OCI-LY7 (cell line): ENCODE results near the gene RNF224. TPM values are rescaled to one million over a fixed set of nuclear protein-coding genes. Genes with fewer than 3 reads are reported as not detected.

Experiments
- BruUV-seq: library from RNA; stranded (reverse); fragments of 400-500 nt; replicated peaks from 2 replicates; lab custom pipeline; 2021; lab: Mats Ljungman, UMichigan
- CTCF ChIA-PET: fragments of 300-600 bp; sonication (Branson Sonifier 250); formaldehyde crosslinking; loops from one replicate; lab custom pipeline; 2022; ENCODE audit warnings: antibody characterized with exemption; ENCODE audit not compliant: unreplicated experiment; lab: Charles Lee
- POLR2A ChIA-PET: fragments of 300-600 bp; sonication (Branson Sonifier 250); formaldehyde crosslinking; loops from one replicate; lab custom pipeline; 2022; ENCODE audit warnings: antibody characterized with exemption; lab: Charles Lee
- DNase-seq: peaks from one replicate; pipeline ENCODE4 v3.0.0-alpha.2; 2015; ENCODE audit warnings: low spot score
- H2AFZ ChIP-seq: fragments of 200-600 bp; sonication (generic), shearing (Covaris generic); 2 replicates; pipeline ENCODE4 v1.6.1; 2014; ENCODE audit warnings: mild to moderate bottlenecking, antibody characterized with exemption, low read length, moderate library complexity
- H3K27ac ChIP-seq: fragments of 200-600 bp; sonication (generic); 2 replicates; pipeline ENCODE4 v1.5.1; 2014; ENCODE audit warnings: mixed run types, low read depth, mild to moderate bottlenecking, moderate library complexity, low read length, inconsistent platforms; ENCODE audit not compliant: poor library complexity, severe bottlenecking
- H3K36me3 ChIP-seq: fragments of 200-600 bp; sonication (generic); 2 replicates; pipeline ENCODE4 v1.6.1; 2014; ENCODE audit warnings: mild to moderate bottlenecking, antibody characterized with exemption, low read length, moderate library complexity, mixed read lengths; ENCODE audit not compliant: insufficient read depth
- H3K4me1 ChIP-seq: fragments of 200-600 bp; sonication (generic); 2 replicates; pipeline ENCODE4 v1.5.1; 2014; ENCODE audit warnings: mild to moderate bottlenecking, low read length; ENCODE audit not compliant: insufficient read depth, poor library complexity, severe bottlenecking
- H3K4me2 ChIP-seq: fragments of 200-600 bp; sonication (generic); 2 replicates; pipeline ENCODE4 v1.6.1; 2014; ENCODE audit warnings: mild to moderate bottlenecking, low read length
- H3K4me3 ChIP-seq: fragments of 200-600 bp; sonication (generic); 2 replicates; pipeline ENCODE4 v1.5.1; 2014; ENCODE audit warnings: mild to moderate bottlenecking, low read depth, low read length; ENCODE audit not compliant: poor library complexity, severe bottlenecking
- H3K79me2 ChIP-seq: fragments of 200-600 bp; sonication (generic); 2 replicates; pipeline ENCODE4 v1.6.1; 2016; ENCODE audit warnings: low read depth, mild to moderate bottlenecking, low read length, moderate library complexity, mixed read lengths; ENCODE audit not compliant: insufficient read depth
- H3K9me2 ChIP-seq: fragments of 200-600 bp; sonication (generic); 2 replicates; pipeline ENCODE4 v1.6.1; 2016; ENCODE audit warnings: mild to moderate bottlenecking, low read length, mixed read lengths; ENCODE audit not compliant: insufficient read depth
- H3K9me3 ChIP-seq: fragments of 200-600 bp; sonication (generic); 2 replicates; pipeline ENCODE4 v1.6.1; 2014; ENCODE audit warnings: mild to moderate bottlenecking, mixed run types, low read length, mixed read lengths
- H4K20me1 ChIP-seq: fragments of 200-600 bp; sonication (generic); 2 replicates; pipeline ENCODE4 v1.6.1; 2014; ENCODE audit warnings: mild to moderate bottlenecking, antibody characterized with exemption, low read length, moderate library complexity, mixed read lengths; ENCODE audit not compliant: insufficient read depth
- CTCF ChIP-seq: fragments of 200-600 bp; sonication (generic); conservative IDR thresholded peaks from 2 replicates; pipeline ENCODE4 v1.5.1; 2014; ENCODE audit warnings: mild to moderate bottlenecking, antibody characterized with exemption, low read length, moderate library complexity, mixed read lengths
- EZH2phosphoT487 ChIP-seq: fragments of 200-600 bp; sonication (generic); IDR thresholded peaks from 2 replicates; pipeline ENCODE4 v1.6.1; 2018; ENCODE audit warnings: low read depth, borderline replicate concordance, mild to moderate bottlenecking, mixed run types, antibody characterized with exemption, low read length, moderate library complexity, mixed read lengths
- intact Hi-C: fragments of 100-400 bp; cut with micrococcal nuclease; formaldehyde crosslinking; loops from one replicate; pipeline ENCODE4 v1.10.0; 2022; ENCODE audit not compliant: unreplicated experiment
- total RNA-seq, 2 experiments: library from RNA; depleted of rRNA in 1 of 2; stranded (reverse); fragments of >200 nt in 1 of 2; shearing (Covaris generic) in 1 of 2; gene quantifications; 2 replicates each; pipeline ENCODE4 v1.2.3, GENCODE V29; 2014 to 2022

RNF224 gene
- total RNA-seq, 2 experiments from 2014 or later = 0.13 to 0.30 TPM

- Histone ChIP-seq H4K20me1 (no peaks in the 10 kb centered on the region), H3K4me3 (no peak within 1 kb of the TSS), H2AFZ (no peak within 1 kb of the TSS), H3K36me3 (no peaks in the 10 kb centered on the region), H3K9me2 (no peaks in the 10 kb centered on the region), H3K79me2 (no peaks in the 10 kb centered on the region), H3K4me1 (peaks cover 18% of the 10 kb centered on the region), H3K27ac (no peak within 1 kb of the TSS), H3K9me3 (no peaks in the 10 kb centered on the region), H3K4me2 (no peak within 1 kb of the TSS)
- BruUV-seq = no TSS peak
- no peak for DNase-seq
- ChIA-PET CTCF (interaction anchor here (0.5 kb wide), 1 partner anchor 163 kb away, joined by 4 read pairs; no protein-coding TSS in a partner anchor), POLR2A (no interaction called here)
- TF ChIP-seq CTCF = no peak
- no peak for TF ChIP-seq EZH2phosphoT487
- intact Hi-C loops = no loop called here
These were observed 3.5 kb downstream of the RNF224 start, which contains the start of gene SLC34A3 for GRCh38 chr9:137230705-137231371. TSS of gene SLC34A3 (plus strand) at chr9:137230901. CDS start at chr9:137231703, 802 bp downstream.

GRCh38 chr9:137231372-137232039, 4.2 kb downstream of the RNF224 start:
- Histone ChIP-seq H3K79me2 (no peaks in the 10 kb centered on the region), H3K36me3 (no peaks in the 10 kb centered on the region), H3K9me3 (no peaks in the 10 kb centered on the region), H3K27ac (no peak overlapping the region), H3K9me2 (no peaks in the 10 kb centered on the region), H3K4me3 (no peak overlapping the region), H4K20me1 (no peaks in the 10 kb centered on the region), H3K4me1 (peaks cover 25% of the 10 kb centered on the region), H3K4me2 (no peak overlapping the region), H2AFZ (no peak overlapping the region)
- TF ChIP-seq EZH2phosphoT487 (no peak), CTCF (no peak)
- intact Hi-C loops = no loop called here
- ChIA-PET CTCF (interaction anchor here (0.5 kb wide), 1 partner anchor 164 kb away, joined by 4 read pairs; no protein-coding TSS in a partner anchor), POLR2A (no interaction called here)
- no TSS peak for BruUV-seq
- DNase-seq = no peak

- no peak for TF ChIP-seq EZH2phosphoT487
- TF ChIP-seq CTCF = no peak
- BruUV-seq = no TSS peak
- H3K4me1 ChIP-seq = peaks cover 31% of the 10 kb centered on the region
- H3K27ac ChIP-seq = no peak overlapping the region
- H3K9me3 ChIP-seq = no peaks in the 10 kb centered on the region
- H3K79me2 ChIP-seq = no peaks in the 10 kb centered on the region
- no peak overlapping the region for H3K4me2 ChIP-seq
- no peak for DNase-seq
- intact Hi-C loops = no loop called here
- no peaks in the 10 kb centered on the region for H4K20me1 ChIP-seq
- no peaks in the 10 kb centered on the region for H3K36me3 ChIP-seq
- ChIA-PET POLR2A (no interaction called here), CTCF (no interaction called here)
- no peak overlapping the region for H2AFZ ChIP-seq
- no peaks in the 10 kb centered on the region for H3K9me2 ChIP-seq
- no peak overlapping the region for H3K4me3 ChIP-seq
These were observed 4.8 kb downstream of the RNF224 start for GRCh38 chr9:137232101-137232500.
